Measurements from ENCODE around the gene PPFIA2.

DNA sequence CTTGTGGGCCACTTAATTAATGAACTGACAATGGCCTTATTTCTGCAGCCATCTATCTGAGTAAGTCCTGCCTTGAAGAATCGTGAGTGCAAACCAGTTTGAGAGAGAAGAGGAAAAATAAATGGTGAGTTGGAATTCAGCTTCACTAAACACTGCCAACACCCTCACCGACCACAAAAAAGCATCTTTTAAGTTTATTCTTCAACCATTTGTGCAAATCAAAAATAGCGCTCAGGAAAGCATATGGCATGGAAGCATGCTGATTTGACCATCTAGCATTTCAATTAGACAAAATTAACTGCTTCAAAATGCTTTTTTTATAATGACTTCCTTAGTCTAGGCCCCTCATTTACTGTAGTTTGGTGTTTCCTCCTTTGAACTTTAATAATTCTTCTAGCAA, 294.0 kb downstream of the PPFIA2 start:
- TF ChIP-seq, protein P1, sequence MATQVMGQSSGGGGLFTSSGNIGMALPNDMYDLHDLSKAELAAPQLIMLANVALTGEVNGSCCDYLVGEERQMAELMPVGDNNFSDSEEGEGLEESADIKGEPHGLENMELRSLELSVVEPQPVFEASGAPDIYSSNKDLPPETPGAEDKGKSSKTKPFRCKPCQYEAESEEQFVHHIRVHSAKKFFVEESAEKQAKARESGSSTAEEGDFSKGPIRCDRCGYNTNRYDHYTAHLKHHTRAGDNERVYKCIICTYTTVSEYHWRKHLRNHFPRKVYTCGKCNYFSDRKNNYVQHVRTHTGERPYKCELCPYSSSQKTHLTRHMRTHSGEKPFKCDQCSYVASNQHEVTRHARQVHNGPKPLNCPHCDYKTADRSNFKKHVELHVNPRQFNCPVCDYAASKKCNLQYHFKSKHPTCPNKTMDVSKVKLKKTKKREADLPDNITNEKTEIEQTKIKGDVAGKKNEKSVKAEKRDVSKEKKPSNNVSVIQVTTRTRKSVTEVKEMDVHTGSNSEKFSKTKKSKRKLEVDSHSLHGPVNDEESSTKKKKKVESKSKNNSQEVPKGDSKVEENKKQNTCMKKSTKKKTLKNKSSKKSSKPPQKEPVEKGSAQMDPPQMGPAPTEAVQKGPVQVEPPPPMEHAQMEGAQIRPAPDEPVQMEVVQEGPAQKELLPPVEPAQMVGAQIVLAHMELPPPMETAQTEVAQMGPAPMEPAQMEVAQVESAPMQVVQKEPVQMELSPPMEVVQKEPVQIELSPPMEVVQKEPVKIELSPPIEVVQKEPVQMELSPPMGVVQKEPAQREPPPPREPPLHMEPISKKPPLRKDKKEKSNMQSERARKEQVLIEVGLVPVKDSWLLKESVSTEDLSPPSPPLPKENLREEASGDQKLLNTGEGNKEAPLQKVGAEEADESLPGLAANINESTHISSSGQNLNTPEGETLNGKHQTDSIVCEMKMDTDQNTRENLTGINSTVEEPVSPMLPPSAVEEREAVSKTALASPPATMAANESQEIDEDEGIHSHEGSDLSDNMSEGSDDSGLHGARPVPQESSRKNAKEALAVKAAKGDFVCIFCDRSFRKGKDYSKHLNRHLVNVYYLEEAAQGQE (IDR thresholded peaks at IDR 0.05; ENCODE audit: low read depth) = no peak
- TF ChIP-seq TAF1 (IDR thresholded peaks at IDR 0.05; ENCODE audit: low read depth) = no peak
